ENCODE results near the gene MRGPRD. TPM values are rescaled to one million over a fixed set of nuclear protein-coding genes. Genes with fewer than 3 reads are reported as not detected.

MRGPRD gene
- total RNA-seq, 1 donor from 2014 or later: not detected

- no peaks in the 10 kb centered on the region for H3K36me3 Mint-ChIP-seq (ENCODE audit: low read depth, unreplicated experiment)
- no peaks in the 10 kb centered on the region for H3K9me3 Mint-ChIP-seq (ENCODE audit: unreplicated experiment)
- peaks cover 17% of the 10 kb centered on the region for H3K27me3 Mint-ChIP-seq (ENCODE audit: unreplicated experiment)
- no peak overlapping the region for H3K27ac Mint-ChIP-seq (ENCODE audit: unreplicated experiment)
- no peaks in the 10 kb centered on the region for H3K4me1 Mint-ChIP-seq (ENCODE audit: unreplicated experiment)
- no peak overlapping the region for H3K4me3 Mint-ChIP-seq (ENCODE audit: unreplicated experiment)
- no peak for DNase-seq (ENCODE audit: low spot score)
- no peak for TF ChIP-seq CTCF (IDR thresholded peaks at IDR 0.05; ENCODE audit: unreplicated experiment)
Observed at GRCh38 chr11:69005631-69006368, 25.0 kb upstream of the MRGPRD start.

GRCh38 chr11:69005183-69005630 is 24.4 kb upstream of the MRGPRD start:
- Mint-ChIP-seq H3K9me3 (ENCODE audit: unreplicated experiment) (no peaks in the 10 kb centered on the region), H3K36me3 (ENCODE audit: low read depth, unreplicated experiment) (no peaks in the 10 kb centered on the region), H3K27me3 (ENCODE audit: unreplicated experiment) (peaks cover 18% of the 10 kb centered on the region), H3K27ac (ENCODE audit: unreplicated experiment) (no peak overlapping the region), H3K4me3 (ENCODE audit: unreplicated experiment) (no peak overlapping the region), H3K4me1 (ENCODE audit: unreplicated experiment) (no peaks in the 10 kb centered on the region)
- DNase-seq (ENCODE audit: low spot score): no peak
- TF ChIP-seq CTCF (IDR thresholded peaks at IDR 0.05; ENCODE audit: unreplicated experiment): no peak

- Mint-ChIP-seq H3K4me1 (ENCODE audit: unreplicated experiment) (no peaks in the 10 kb centered on the region), H3K27ac (ENCODE audit: unreplicated experiment) (no peak overlapping the region), H3K27me3 (ENCODE audit: unreplicated experiment) (peaks cover 16% of the 10 kb centered on the region), H3K9me3 (ENCODE audit: unreplicated experiment) (no peaks in the 10 kb centered on the region), H3K36me3 (ENCODE audit: low read depth, unreplicated experiment) (no peaks in the 10 kb centered on the region), H3K4me3 (ENCODE audit: unreplicated experiment) (no peak overlapping the region)
- TF ChIP-seq CTCF (IDR thresholded peaks at IDR 0.05; ENCODE audit: unreplicated experiment): no peak
- DNase-seq (ENCODE audit: low spot score): no peak
Observed at GRCh38 chr11:69004411-69005182, 23.8 kb upstream of the MRGPRD start.

GRCh38 chr11:69003866-69004367 is 23.1 kb upstream of the MRGPRD start:
- H3K27me3 Mint-ChIP-seq (ENCODE audit: unreplicated experiment): peaks cover 19% of the 10 kb centered on the region
- H3K27ac Mint-ChIP-seq (ENCODE audit: unreplicated experiment): no peak overlapping the region
- H3K4me1 Mint-ChIP-seq (ENCODE audit: unreplicated experiment): peaks cover under 1% of the 10 kb centered on the region
- H3K9me3 Mint-ChIP-seq (ENCODE audit: unreplicated experiment): no peaks in the 10 kb centered on the region
- no peak overlapping the region for H3K4me3 Mint-ChIP-seq (ENCODE audit: unreplicated experiment)
- no peak for DNase-seq (ENCODE audit: low spot score)
- no peaks in the 10 kb centered on the region for H3K36me3 Mint-ChIP-seq (ENCODE audit: low read depth, unreplicated experiment)
- no peak for TF ChIP-seq CTCF (IDR thresholded peaks at IDR 0.05; ENCODE audit: unreplicated experiment)
